NCI-H2081 (cell line): ENCODE results near the gene LRP1B.

Experiments used
- DNase-seq, 2 experiments: peaks; one replicate each; lab custom pipeline; 2025; lab: John Stamatoyannopoulos, UW

Gene LRP1B

GRCh38 chr2:141589314-141589713 is 541.5 kb downstream of the LRP1B start:
- no peak for DNase-seq

GRCh38 chr2:141586985-141587384 is 543.8 kb downstream of the LRP1B start:
- no peak for DNase-seq

DNA sequence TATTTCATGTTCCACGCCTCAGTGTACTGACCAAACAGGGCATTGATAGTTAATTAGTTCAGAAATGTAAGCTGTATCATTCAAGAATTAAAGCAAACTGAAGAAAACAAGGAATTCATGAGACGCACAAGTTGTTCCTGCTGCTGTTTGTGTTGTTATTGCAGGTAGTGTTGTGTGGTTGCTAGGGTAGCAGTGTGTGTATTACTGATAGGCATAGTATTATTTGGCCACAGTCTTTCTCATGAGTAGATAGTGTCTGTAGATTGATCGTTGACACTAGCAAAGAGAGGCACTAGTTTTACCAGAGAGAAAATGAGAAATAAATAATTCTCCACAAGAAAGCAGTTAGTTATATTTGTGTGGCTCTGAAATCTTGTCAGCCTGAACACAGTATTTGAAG is 548.6 kb downstream of the LRP1B start:
- no peak for DNase-seq

DNA sequence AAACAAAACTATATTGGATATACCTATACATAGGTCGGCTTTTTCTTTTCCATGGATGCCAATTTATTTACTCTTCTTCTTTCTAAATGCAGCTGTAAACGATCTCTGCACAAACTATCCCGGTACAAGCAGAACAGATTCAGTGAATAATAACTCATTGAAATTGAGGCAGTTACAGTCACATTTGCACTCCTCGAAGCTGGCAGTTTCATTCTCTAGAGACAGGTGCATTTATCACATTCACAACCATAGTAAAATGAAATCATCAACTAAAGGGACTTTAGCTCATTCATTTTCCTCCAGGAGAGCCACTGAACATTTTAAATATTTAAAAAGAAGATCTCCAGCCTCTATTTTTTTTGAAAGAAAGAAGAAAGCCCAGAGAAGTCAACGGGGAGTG is 551.7 kb downstream of the LRP1B start:
- DNase-seq: no peak

GRCh38 chr2:141570474-141571131 is 560.2 kb downstream of the LRP1B start:
- no peak for DNase-seq

DNA sequence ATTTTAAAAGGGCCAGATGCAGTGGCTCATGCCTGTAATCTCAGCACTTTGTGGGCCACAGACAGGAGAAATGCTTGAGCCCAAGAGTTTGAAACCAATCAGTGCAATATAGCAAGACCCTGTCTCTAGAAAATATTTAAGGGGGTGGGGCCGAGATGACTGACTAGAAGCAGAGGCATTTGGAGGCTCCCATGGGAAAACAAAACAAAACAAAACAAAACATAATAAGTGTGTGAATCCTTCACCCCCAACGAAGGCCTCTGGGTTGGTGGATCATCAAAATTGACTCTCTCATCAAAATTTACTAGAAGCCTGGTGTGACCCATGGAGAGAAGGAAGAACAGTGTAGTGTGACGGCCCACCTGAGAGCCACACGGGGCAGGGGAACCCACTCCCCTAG is 560.9 kb downstream of the LRP1B start:
- DNase-seq: no peak

GRCh38 chr2:141565597-141565996 is 565.2 kb downstream of the LRP1B start:
- no peak for DNase-seq

DNA sequence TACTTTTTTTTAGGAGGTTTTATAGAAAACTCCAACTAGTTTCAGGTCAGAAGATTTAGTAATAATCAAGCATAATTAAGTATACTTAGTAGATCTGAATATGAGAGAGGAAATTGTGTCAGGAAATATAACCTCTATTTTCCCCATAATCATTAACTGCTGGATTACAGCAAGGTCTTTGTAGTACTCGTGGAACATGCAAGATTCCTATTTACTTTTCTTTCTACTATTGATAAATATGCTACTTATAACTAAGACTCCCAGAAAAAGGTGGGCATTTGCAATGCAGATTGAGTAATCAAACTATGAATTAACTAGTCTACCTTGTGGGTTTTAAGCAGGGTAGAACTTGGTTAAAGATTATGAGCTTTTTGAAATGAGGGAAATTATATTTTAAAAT is 570.1 kb downstream of the LRP1B start:
- DNase-seq: no peak

- no peak for DNase-seq
Measured at GRCh38 chr2:141557329-141558095, 573.3 kb downstream of the LRP1B start.

- DNase-seq: no peak
Measured at GRCh38 chr2:141555876-141556470, 574.8 kb downstream of the LRP1B start.

DNA sequence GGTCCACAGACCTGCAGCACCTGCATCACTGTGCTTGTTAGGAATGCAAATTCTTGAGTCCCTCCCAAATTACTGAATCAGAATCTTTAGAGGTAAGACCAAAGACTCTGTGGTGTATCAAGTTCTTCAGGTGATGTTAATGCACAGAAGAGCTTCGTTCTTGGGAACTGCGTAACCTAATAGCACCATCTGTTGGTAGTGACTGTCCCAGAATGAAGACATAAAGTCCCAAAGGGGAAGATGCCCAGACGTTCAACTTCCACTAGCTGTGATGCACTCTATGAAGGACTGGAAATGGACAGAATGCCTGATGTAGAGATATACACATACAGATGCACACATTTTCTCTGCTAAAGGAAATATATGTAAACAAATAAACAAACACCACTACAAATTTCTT is 576.0 kb downstream of the LRP1B start:
- DNase-seq: peak; percentile 32 to 51

DNA sequence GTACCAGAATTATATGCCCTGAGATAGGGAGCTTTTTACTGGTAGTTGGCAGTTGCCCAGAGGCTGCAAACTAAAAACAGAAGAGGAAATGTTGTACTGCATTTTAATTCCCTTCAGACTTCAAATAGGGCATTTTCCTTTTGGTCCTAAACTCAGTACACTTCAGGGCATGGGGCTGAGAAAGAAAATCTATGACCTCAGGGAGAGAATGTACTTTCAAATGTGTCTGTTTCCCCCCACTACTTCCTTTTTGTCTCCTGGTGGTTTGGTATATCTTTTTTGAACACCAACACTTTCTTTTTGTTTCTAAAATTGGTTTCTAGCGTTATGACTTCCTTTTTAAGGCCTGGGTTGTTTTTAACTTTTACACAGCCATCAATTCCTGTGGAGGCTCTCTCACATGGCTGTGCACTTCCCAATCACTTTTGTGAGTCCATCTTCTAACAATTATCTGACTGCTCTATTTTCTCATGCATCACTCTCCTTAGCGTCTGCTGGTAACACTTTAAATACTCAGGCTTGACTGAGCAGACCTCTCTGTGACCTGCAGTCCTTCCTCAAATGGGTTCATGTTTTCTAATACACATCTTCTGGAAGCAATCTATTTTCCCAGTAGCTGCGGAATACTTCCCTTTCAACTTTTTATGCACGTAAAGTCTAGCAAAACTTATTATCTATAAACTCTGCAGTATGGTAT is 596.0 kb downstream of the LRP1B start:
- DNase-seq: no peak

DNA sequence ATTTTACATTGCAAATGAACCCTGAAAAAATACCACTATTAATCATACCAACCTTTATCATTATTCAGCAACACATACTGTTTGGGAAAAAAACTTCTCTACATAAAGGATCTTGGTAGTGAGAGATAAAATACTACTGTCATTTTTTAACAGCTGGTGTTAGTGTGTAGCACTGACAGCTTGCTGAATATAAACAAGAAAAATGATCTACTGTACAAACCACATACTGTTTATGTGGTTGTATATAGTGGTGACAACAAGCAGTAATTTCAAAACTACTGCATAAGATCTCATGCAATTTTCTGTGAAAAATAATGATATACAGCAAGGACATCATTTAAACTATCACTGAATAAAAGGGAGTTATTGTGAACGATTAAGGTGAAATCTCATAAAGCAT is 601.2 kb downstream of the LRP1B start:
- no peak for DNase-seq

DNA sequence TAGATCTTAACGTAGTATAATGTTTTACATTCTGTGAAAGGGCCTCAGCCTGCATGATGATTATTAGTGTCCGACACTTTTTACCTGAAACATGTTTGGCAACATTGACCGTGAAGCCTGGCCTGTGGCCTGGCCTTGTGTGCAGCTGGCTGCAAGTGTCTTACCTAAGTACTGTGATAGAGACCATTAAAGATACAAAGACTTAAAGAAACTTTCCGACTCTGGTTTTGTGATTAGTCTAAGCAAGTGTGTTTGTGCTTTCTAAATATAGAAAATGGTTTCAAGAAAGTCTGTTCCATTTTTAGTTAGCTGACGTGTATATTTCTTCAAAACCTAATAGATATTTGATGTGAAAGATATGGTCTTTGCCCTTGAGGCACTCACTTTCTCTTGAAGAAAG is 601.8 kb downstream of the LRP1B start:
- no peak for DNase-seq

- no peak for DNase-seq
Measured at GRCh38 chr2:141526760-141527159, 604.1 kb downstream of the LRP1B start.

DNA sequence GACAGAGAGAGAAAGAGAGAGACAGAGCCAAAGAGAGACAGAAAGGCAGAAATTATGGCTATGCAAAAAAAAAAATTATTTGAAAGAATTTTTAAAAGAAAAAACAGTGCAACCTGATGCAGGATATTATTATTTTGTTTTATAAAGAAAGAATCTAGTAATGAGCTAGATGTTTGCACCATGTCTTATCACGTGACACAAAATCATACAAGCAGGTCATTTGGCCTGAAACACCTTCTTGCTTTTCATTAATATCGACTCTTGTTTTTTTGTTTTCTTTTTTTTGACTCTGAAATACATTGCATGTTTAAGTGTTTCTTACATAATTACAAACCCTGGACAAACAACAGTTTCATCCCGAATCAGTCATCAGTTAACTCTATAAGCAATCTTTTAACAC is 606.0 kb downstream of the LRP1B start:
- DNase-seq: no peak

DNA sequence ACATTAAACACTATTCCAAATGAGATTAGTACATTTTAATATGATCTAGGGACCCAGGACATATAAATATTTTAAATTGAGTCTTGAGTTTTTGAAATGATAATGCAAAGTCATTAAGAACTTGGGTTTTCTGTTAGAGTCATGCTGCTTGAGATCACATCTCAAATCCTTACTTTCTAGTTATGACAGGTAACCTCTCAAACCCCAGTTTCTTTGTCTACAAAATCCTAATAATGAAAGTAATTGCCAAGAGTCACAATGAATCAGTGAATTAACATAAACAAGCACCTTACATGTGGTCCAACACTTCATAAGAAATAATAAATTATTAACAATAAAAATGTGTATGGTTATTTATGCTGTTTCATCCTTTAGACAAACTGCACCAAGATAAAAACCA is 607.6 kb downstream of the LRP1B start:
- DNase-seq: no peak

GRCh38 chr2:141522702-141523101 is 608.1 kb downstream of the LRP1B start:
- DNase-seq: no peak

GRCh38 chr2:141522048-141522447 is 608.8 kb downstream of the LRP1B start:
- no peak for DNase-seq

GRCh38 chr2:141519906-141520305 is 610.9 kb downstream of the LRP1B start:
- DNase-seq: no peak

- no peak for DNase-seq
Measured at GRCh38 chr2:141517852-141518421, 612.9 kb downstream of the LRP1B start.

DNA sequence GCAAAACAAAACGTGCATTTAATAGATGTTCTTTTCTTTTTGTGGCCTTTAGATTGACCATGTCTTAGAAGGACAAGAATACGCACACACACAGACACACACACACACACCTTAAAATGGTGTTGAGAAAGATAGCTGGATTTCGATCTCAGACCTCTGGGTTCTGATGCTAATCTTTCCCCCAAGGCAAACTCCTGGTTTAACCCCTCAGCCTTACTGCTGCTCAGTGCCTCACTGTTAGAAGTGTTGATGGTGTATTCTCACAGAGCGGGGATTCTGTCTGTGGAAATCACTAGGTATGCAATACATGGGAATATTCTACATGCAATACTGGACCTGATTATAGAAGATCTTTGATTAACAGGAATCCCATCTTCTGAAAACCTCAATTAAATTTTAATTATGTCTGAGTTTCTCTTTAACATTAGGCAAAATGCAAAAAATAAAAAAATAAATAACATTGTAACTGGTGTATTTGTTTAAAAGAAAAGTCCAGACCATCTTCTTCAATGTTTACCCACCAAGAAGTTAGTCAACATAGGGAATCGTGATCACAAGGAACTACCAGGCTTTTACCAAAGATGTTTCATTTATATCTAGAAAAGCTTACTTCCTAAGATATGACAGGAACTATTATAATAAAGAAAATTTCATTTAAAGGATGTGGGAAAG is 613.5 kb downstream of the LRP1B start:
- DNase-seq: no peak
